Stomach (tissue), 4 donors: Measurements from ENCODE around the gene GRAMD2B.

Source experiments
- CTCF ChIP-seq, 7 experiments: fragments of 450-650 bp in 4 of 7; fragments of 200-600 bp in 3 of 7; sonication (generic) in 3 of 7; IDR thresholded peaks; one replicate each; pipeline ENCODE4 v1.5.1; 2016 to 2019; ENCODE audit warnings: antibody characterized with exemption in 7 of 7, control low read depth in 2 of 7, mild to moderate bottlenecking in 1 of 7
- POLR2A ChIP-seq, 4 donors: fragments of 450-650 bp; IDR thresholded peaks; one replicate each; pipeline ENCODE4 v1.6.1; 2016; ENCODE audit warnings: antibody characterized with exemption in 4 of 4, control low read depth in 2 of 4, mild to moderate bottlenecking in 1 of 4, moderate library complexity in 1 of 4
- POLR2AphosphoS5 ChIP-seq, 3 donors: sonication (generic); formaldehyde crosslinking; IDR thresholded peaks; one replicate each; pipeline ENCODE4 v1.6.1; 2016; ENCODE audit warnings: antibody characterized with exemption in 3 of 3

- TF ChIP-seq CTCF (IDR thresholded peaks at IDR 0.05) (no peak), POLR2A (IDR thresholded peaks at IDR 0.05) (no peak), POLR2AphosphoS5 (IDR thresholded peaks at IDR 0.05) (no peak)
These were observed 15.7 kb downstream of the GRAMD2B start for GRCh38 chr5:126438868-126439267.
